RCC 7860 (cell line): ENCODE data around the gene FAM234A.
"Not testable (repeated sequence)": the region's sequence is repeated elsewhere in the genome, so short reads cannot be mapped to it uniquely, and the experiment has no call there.

Source experiments
- DNase-seq: peaks from one replicate; pipeline ENCODE4 v3.0.0-alpha.2; 2015; ENCODE audit warnings: low spot score
- FAIRE-seq: peaks from 2 replicates; lab custom pipeline; 2012; peaks lifted over from hg19 to GRCh38; lab: Jason Lieb, UNC

The FAM234A gene

GRCh38 chr16:230351-230750 lies 4.3 kb upstream of the FAM234A start:
- not testable (repeated sequence) for DNase-seq, FAIRE-seq

DNA sequence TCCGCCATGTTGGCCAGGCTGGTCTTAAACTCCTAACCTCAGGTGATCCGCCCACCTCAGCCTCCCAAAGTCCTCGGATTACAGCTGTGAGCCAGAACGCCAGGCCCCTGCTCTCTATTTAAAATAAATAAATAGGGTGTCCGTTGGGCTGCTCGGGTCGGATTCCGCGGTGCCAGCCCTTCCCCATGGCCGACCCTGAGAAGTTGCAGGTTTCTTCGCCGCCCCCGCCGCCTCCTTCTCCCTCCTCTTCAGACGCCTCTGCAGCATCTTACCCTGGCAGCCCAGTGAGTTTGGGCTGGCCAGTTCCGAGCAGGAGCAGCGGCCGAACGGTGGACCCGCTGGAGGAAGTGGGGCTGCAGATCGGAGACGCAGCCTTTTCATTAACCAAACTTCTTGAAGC lies 3.7 kb upstream of the FAM234A start:
- DNase-seq (no peak), FAIRE-seq (no peak)

DNA sequence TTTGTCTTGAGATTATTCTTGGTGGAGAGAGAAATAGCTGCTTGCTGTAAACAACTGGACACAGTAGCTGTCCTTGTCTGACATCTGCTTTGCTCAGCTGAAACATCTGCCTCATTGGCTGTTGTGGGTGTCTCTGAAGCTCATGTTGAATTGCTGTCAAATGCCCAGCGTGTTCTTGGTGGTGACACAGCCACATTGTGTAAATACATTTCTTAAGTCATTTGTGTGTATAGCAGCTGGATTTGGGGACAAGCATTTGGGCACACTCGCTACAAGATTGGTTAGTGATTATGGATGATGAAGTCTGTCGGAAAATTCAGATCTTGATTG lies 5.3 kb downstream of the FAM234A start:
- DNase-seq: no peak
- no peak for FAIRE-seq

GRCh38 chr16:240559-240958 lies 5.9 kb downstream of the FAM234A start:
- DNase-seq (no peak), FAIRE-seq (no peak)

- FAIRE-seq (no peak), DNase-seq (no peak)
Measured at GRCh38 chr16:242281-242680, 7.7 kb downstream of the FAM234A start.

GRCh38 chr16:243348-243747 lies 8.7 kb downstream of the FAM234A start:
- FAIRE-seq: no peak
- no peak for DNase-seq

GRCh38 chr16:245105-245504 lies 10.5 kb downstream of the FAM234A start:
- FAIRE-seq (no peak), DNase-seq (no peak)

DNA sequence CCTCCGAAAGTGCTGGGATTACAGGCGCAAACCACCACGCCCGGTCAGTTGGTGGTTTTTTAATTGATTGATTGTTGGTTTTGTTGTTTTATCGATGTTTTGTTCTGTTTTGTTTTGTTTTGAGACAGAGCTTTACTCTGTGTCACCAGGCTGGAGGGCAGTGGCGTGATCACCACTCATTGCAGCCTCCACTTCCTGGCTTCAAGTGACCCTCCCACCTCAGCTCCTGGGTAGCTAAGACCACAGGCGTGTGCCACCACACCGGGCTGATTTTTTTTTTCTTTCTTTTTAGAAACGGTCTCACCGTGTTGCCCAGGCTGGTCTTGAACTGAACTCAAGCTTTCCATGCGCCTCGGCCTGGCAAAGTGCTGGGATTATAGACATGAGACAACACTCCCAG lies 12.4 kb downstream of the FAM234A start:
- FAIRE-seq (no peak), DNase-seq (no peak)

- no peak for FAIRE-seq
- DNase-seq: no peak
Measured at GRCh38 chr16:249431-249830, 14.8 kb downstream of the FAM234A start.

DNA sequence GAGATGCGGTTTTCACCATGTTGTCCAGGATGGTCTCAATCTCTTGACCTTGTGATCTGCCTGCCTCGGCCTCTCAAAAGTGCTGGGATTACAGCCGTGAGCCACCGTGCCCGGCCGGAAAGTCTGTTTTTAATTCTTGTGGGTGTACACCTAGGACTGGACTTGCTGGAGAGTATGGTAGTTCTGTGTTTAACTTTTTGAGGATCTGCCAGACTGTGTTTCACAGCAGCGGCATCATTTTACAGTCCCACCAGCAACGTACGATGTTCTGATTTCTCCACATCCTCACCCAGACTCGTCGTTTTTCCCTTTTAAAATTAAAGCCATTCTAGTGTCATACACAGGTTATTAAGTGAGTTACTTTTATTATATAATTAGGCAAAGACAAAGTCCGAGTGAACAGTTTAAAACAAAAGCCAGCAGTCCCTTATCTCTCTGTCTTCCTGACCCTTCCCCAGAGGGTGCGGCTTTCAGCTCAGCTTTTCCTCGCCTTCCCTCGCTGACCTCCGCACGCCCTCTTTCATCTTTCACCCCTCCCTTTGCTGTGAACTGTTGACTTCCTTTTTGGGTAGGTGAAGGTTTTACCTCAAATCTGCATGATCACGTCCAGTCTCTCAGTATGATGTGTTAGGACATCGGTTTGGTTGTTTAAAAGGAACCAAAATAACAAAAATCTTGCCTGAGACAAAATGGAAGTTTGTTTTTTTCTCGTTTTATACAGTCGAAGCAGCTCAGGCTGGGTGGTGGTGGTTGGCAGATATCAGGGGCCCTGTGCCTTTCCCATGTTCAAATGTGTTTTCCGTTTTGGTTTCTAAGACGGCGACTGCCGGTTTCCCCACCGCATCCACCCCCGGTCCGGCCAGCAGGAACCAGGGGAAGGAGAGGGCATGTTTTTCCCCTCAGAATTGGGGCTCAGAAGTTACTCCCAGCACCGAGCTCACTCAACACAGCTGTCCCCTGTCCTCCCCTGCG lies 18.0 kb downstream of the FAM234A start:
- DNase-seq (no peak), FAIRE-seq (no peak)

DNA sequence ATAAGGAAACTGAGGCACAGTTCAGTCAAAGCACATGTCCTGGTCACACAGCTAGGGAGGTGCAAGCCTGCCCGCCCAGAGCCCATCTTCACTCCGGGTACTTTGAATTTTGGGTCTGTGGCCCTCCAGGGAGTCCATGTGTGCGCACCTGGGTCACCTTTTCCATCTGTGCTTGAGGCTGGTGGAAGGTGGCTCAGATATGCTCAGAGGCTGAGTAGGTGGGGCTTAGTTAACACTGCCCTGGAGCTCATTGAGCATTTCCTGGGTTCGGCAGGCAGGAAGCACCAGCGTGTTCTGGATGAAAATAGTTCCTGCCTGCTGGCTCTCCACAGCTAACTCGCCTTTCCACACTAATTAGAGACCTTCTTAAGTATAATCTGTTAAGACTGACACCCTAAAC lies 19.2 kb downstream of the FAM234A start:
- FAIRE-seq: no peak

GRCh38 chr16:254461-254860 lies 19.8 kb downstream of the FAM234A start:
- FAIRE-seq: no peak

More for the DNA sequence above, 19.2 kb downstream of the FAM234A start:
- no peak for DNase-seq

DNA sequence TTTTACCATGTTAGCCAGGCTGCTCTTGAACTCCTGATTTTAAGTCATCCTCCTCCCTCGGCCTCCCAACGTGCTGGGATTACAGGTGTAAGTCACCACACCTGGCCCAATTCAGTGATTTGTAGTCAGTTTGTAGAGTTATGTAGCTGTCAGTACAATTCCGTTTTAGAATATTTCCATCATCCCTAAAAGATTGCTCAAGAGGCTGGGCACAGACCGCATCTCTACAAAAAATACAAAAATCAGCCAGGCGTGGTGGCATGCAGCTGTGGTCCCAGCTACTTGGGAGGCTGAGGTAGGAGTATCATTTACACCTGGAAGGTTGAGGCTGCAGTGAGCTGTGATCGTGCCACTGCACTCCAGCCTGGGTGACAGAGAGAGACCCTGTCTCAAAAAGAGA lies 20.6 kb downstream of the FAM234A start:
- DNase-seq (no peak), FAIRE-seq (no peak)

More at GRCh38 chr16:254461-254860, 19.8 kb downstream of the FAM234A start:
- no peak for DNase-seq

- FAIRE-seq, DNase-seq: not testable (repeated sequence)
Measured at GRCh38 chr16:258091-258490, 23.5 kb downstream of the FAM234A start.

DNA sequence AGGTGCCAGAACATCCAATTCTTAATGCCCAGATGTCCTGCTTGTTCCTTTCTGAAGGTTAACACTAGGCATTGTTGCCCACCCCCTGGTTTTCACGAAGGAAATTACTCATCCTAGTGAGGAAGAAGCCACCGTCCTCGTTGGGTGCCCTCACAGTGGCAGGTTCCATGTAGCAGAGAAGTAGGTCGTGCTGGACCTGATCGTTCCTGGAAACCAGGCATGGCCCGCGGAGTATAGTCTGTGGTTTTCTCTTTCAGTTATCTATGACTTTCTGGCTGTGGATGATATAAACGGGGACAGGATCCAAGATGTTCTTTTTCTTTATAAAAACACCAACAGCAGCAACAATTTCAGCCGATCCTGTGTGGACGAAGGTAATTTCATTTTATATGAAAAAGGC lies 24.6 kb downstream of the FAM234A start:
- no peak for FAIRE-seq
- DNase-seq: no peak

GRCh38 chr16:259814-260253 lies 25.2 kb downstream of the FAM234A start:
- no peak for FAIRE-seq
- no peak for DNase-seq

- no peak for FAIRE-seq
Measured at GRCh38 chr16:260326-260725, 25.7 kb downstream of the FAM234A start.

GRCh38 chr16:261031-261691 lies 26.5 kb downstream of the FAM234A start:
- DNase-seq (no peak), FAIRE-seq (no peak)

More at GRCh38 chr16:260326-260725, 25.7 kb downstream of the FAM234A start:
- DNase-seq: no peak

GRCh38 chr16:262121-262745 lies 27.6 kb downstream of the FAM234A start:
- DNase-seq: no peak
- FAIRE-seq: no peak

DNA sequence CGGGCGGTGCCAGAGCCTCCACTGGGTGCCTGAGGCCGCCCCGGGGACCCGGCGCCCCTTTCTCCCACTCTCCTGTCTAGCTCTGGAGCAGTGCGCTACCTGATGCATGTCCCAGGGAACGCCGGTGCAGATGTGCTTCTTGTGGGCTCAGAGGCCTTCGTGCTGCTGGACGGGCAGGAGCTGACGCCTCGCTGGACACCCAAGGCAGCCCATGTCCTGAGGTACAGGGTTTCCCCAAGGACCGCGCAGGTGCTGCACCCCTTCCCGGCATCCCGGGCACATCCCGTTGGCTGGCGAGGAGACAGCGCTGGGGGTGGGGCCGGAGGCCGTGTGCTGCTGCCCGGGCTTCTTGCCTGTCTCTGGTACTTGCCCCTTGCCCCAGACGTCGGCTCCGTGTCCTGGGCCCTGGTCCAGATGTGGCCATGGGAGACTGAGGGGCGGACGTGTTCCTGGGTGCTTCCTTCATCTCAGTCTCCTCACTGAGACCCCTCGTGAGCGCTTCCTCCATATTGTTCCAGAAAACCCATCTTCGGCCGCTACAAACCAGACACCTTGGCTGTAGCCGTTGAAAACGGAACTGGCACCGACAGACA lies 28.7 kb downstream of the FAM234A start:
- FAIRE-seq: no peak
- no peak for DNase-seq

DNA sequence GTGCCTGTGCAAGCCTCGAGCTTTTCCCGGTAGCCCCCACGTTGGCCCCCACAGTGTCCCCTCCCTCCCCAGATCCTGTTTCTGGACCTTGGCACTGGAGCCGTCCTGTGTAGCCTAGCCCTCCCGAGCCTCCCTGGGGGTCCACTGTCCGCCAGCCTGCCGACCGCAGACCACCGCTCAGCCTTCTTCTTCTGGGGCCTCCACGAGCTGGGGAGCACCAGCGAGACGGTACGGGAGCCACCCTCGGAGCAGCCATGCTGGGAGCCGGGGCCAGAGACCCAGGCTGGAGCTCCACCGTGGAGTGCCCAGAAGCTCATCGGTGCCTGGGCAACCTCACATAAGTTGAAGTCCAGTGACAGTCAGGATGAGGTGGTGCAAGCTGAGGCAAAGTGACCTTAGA lies 29.3 kb downstream of the FAM234A start:
- FAIRE-seq: no peak

More for the DNA sequence above, 29.3 kb downstream of the FAM234A start:
- no peak for DNase-seq
